SK-MEL-5 (cell line): ENCODE data around the gene NAV1. TPM values are rescaled to one million over a fixed set of nuclear protein-coding genes. Genes with fewer than 3 reads are reported as not detected.
"Not testable (repeated sequence)": the region's sequence is repeated elsewhere in the genome, so short reads cannot be mapped to it uniquely, and the experiment has no call there.

Source experiments
- DNase-seq: peaks from one replicate; pipeline ENCODE4 v3.0.0-alpha.2; 2016; ENCODE audit warnings: low read depth, low spot score
- in situ Hi-C: cut with HindIII; loops from 2 replicates; pipeline ENCODE4 v1.10.0; 2016; ENCODE audit warnings: low sequenced_read_pairs, high pct_unique_total_duplicates, low pct_unique_long_range_greater_than_20kb
- total RNA-seq: library from RNA; depleted of rRNA; stranded (reverse); fragments of >200 nt; shearing (Covaris generic); gene quantifications from 2 replicates; pipeline ENCODE4 v1.2.3, GENCODE V29; 2014

NAV1 gene
- total RNA-seq, 1 experiment from 2014 or later = 15.3 TPM

- in situ Hi-C loops = no loop called here
- DNase-seq = no peak
Measured at GRCh38 chr1:201515062-201515750, 23.7 kb upstream of the NAV1 start.

- in situ Hi-C loops = no loop called here
- no peak for DNase-seq
Measured at GRCh38 chr1:201515895-201516294, 23.0 kb upstream of the NAV1 start.

- in situ Hi-C loops = no loop called here
- DNase-seq = no peak
Measured at GRCh38 chr1:201516511-201517127, 22.3 kb upstream of the NAV1 start.

- in situ Hi-C loops = no loop called here
- DNase-seq = no peak
Measured at GRCh38 chr1:201517631-201518030, 21.3 kb upstream of the NAV1 start.

GRCh38 chr1:201518071-201518470 is 20.9 kb upstream of the NAV1 start:
- in situ Hi-C loops = no loop called here

GRCh38 chr1:201520046-201520575 is 18.8 kb upstream of the NAV1 start:
- DNase-seq, in situ Hi-C loops: not testable (repeated sequence)

More at GRCh38 chr1:201518071-201518470, 20.9 kb upstream of the NAV1 start:
- DNase-seq = no peak

- in situ Hi-C loops = no loop called here
- DNase-seq = no peak
Measured at GRCh38 chr1:201525193-201525778, 13.6 kb upstream of the NAV1 start.

GRCh38 chr1:201527879-201528278 is 11.0 kb upstream of the NAV1 start:
- DNase-seq = no peak
- in situ Hi-C loops = no loop called here

- DNase-seq = no peak
- in situ Hi-C loops = no loop called here
Measured at GRCh38 chr1:201528631-201529252, 10.2 kb upstream of the NAV1 start.

GRCh38 chr1:201530741-201531531 is 8.0 kb upstream of the NAV1 start:
- in situ Hi-C loops = no loop called here
- DNase-seq = peak; percentile 82

GRCh38 chr1:201531551-201532425 is 7.1 kb upstream of the NAV1 start:
- no peak for DNase-seq
- in situ Hi-C loops = no loop called here

- DNase-seq = no peak
- in situ Hi-C loops = no loop called here
Measured at GRCh38 chr1:201533836-201534235, 5.1 kb upstream of the NAV1 start.

GRCh38 chr1:201535046-201535918 is 3.6 kb upstream of the NAV1 start:
- in situ Hi-C loops = no loop called here
- DNase-seq = peak; percentile 28

GRCh38 chr1:201535919-201536245 is 3.0 kb upstream of the NAV1 start:
- in situ Hi-C loops = no loop called here
- DNase-seq = no peak

GRCh38 chr1:201536558-201536957 is 2.4 kb upstream of the NAV1 start:
- DNase-seq = no peak
- in situ Hi-C loops = no loop called here

- in situ Hi-C loops = no loop called here
- no peak for DNase-seq
Measured at GRCh38 chr1:201537028-201537427, 1.9 kb upstream of the NAV1 start.
